GM12878 (cell line): ENCODE measurements around the gene BAZ2B. TPM values are rescaled to one million over a fixed set of nuclear protein-coding genes. Genes with fewer than 3 reads are reported as not detected.

Source experiments
- ATAC-seq: fragments of 200-7000 bp; cut with Tn5 transposase; 3 replicates; pipeline ENCODE4 v1.9.1; 2020; ENCODE audit warnings: mild to moderate bottlenecking, moderate library complexity
- BruUV-seq: library from RNA; stranded (reverse); fragments of 400-500 nt; replicated peaks from 2 replicates; lab custom pipeline; 2021; lab: Mats Ljungman, UMichigan
- CTCF ChIA-PET: fragments of 300-600 bp; sonication (Branson Sonifier 250); formaldehyde crosslinking; extraction: SDS; loops from one replicate; lab custom pipeline; 2021; ENCODE audit warnings: inconsistent platforms; lab: Yijun Ruan, JAX
- POLR2A ChIA-PET: fragments of 350-600 bp; formaldehyde crosslinking; extraction: SDS; loops from one replicate; lab custom pipeline; 2021; ENCODE audit warnings: inconsistent platforms; lab: Charles Lee
- RAD21 ChIA-PET: fragments of 300-600 bp; sonication (Branson Sonifier 250); formaldehyde crosslinking; loops from one replicate; lab custom pipeline; 2023; ENCODE audit warnings: antibody characterized with exemption; ENCODE audit not compliant: unreplicated experiment; lab: Charles Lee
- SMC1A ChIA-PET: fragments of 300-600 bp; sonication (Branson Sonifier 250); formaldehyde crosslinking; loops from one replicate; lab custom pipeline; 2023; ENCODE audit not compliant: unreplicated experiment, uncharacterized antibody; lab: Charles Lee
- DNase-seq: peaks from one replicate; pipeline ENCODE4 v3.0.0-alpha.2; 2011; ENCODE audit warnings: low read depth, low spot score
- FAIRE-seq: peaks from 3 replicates; lab custom pipeline; 2011; peaks lifted over from hg19 to GRCh38; lab: Jason Lieb, UNC
- H2AFZ ChIP-seq: 2 replicates; pipeline ENCODE4 v1.6.0; 2011; ENCODE audit warnings: low read depth, low read length, control low read depth; ENCODE audit not compliant: control insufficient read depth
- H3K27ac ChIP-seq: 2 replicates; pipeline ENCODE4 v1.5.1; 2011; ENCODE audit warnings: control low read depth; ENCODE audit not compliant: control insufficient read depth, insufficient read depth
- H3K27me3 ChIP-seq, 2 experiments: replicated peaks in 1 of 2; 2 replicates each; pipeline versions ENCODE4 v1.6.0 to v1.6.1; 2011; ENCODE audit warnings: low read length in 1 of 2; ENCODE audit not compliant: control insufficient read depth in 2 of 2, insufficient read depth in 2 of 2
- H3K36me3 ChIP-seq, 2 experiments: 2 replicates each; pipeline ENCODE4 v1.5.1; 2011; ENCODE audit warnings: low read length in 1 of 2; ENCODE audit not compliant: control insufficient read depth in 2 of 2, insufficient read depth in 2 of 2
- H3K4me1 ChIP-seq: 2 replicates; pipeline ENCODE4 v1.6.1; 2011; ENCODE audit warnings: mild to moderate bottlenecking, low read length, moderate library complexity, mixed read lengths; ENCODE audit not compliant: control insufficient read depth, insufficient read depth
- H3K4me2 ChIP-seq: 2 replicates; pipeline ENCODE4 v1.6.0; 2011; ENCODE audit warnings: control low read depth; ENCODE audit not compliant: control insufficient read depth, insufficient read depth
- H3K4me3 ChIP-seq: fragments of 200-600 bp; sonication (generic); 2 replicates; pipeline ENCODE4 v1.5.1; 2016
- H3K79me2 ChIP-seq: 2 replicates; pipeline ENCODE4 v1.6.0; 2011; ENCODE audit warnings: low read length; ENCODE audit not compliant: control insufficient read depth, insufficient read depth
- H3K9ac ChIP-seq: 2 replicates; pipeline ENCODE4 v1.8.0; 2011; ENCODE audit warnings: low read length, control low read depth, mixed read lengths; ENCODE audit not compliant: control insufficient read depth, insufficient read depth
- H3K9me3 ChIP-seq: replicated peaks from 3 replicates; pipeline ENCODE4 v1.5.1; 2011; ENCODE audit warnings: mild to moderate bottlenecking, low read length; ENCODE audit not compliant: control insufficient read depth, insufficient read depth
- H4K20me1 ChIP-seq: 2 replicates; pipeline ENCODE4 v1.6.0; 2011; ENCODE audit not compliant: control insufficient read depth, insufficient read depth
- CREB1 ChIP-seq: IDR thresholded peaks from 2 replicates; pipeline ENCODE4 v1.6.1; 2012; ENCODE audit warnings: low read depth, mild to moderate bottlenecking, inconsistent platforms
- NFYB ChIP-seq: IDR thresholded peaks from 2 replicates; pipeline ENCODE4 v1.6.1; 2011; ENCODE audit warnings: low read depth, mild to moderate bottlenecking, low read length, improper control_type of control experiment, moderate library complexity; ENCODE audit not compliant: insufficient read depth
- RAD21 ChIP-seq: IDR thresholded peaks from 2 replicates; pipeline ENCODE4 v1.6.1; 2011; ENCODE audit warnings: mild to moderate bottlenecking, low read depth, low read length, moderate library complexity; ENCODE audit not compliant: insufficient read depth
- SIX5 ChIP-seq: IDR thresholded peaks from 2 replicates; pipeline ENCODE4 v1.6.1; 2011; ENCODE audit warnings: mild to moderate bottlenecking, low read depth, low read length, moderate library complexity; ENCODE audit not compliant: severe bottlenecking
- in situ Hi-C: fragments of 300-500 bp; cut with MboI; formaldehyde crosslinking; loops from 9 replicates; pipeline ENCODE4 v1.14.3; 2018; ENCODE audit warnings: mixed read lengths
- intact Hi-C: fragments of 100-400 bp; cut with micrococcal nuclease; formaldehyde crosslinking; loops from one replicate; pipeline ENCODE4 v1.14.2; 2022; ENCODE audit not compliant: unreplicated experiment
- polyA plus RNA-seq, 11 experiments: library from polyadenylated mRNA; depleted of rRNA in 4 of 11; unstranded in 6 of 11; stranded (reverse) in 5 of 11; fragments of >200 nt; fragmentation: Nextera tagmentation in 4 of 11; fragmentation: Illumina TruSeq in 1 of 11; extraction: Ambion mirVana in 4 of 11; extraction: Trizol in 1 of 11; gene quantifications; 1 replicate in 1 of 11; 2 replicates in 10 of 11; pipeline versions ENCODE4 v1.2.1 to v1.2.3, GENCODE V29; 2011 to 2016; ENCODE audit warnings: inconsistent platforms in 2 of 11, missing spikeins in 2 of 11, low read depth in 1 of 11
- total RNA-seq, 4 experiments: library from RNA; depleted of rRNA in 3 of 4; stranded (reverse); fragments of >200 nt in 3 of 4; fragmentation: Illumina TruSeq in 1 of 4; extraction: Trizol in 1 of 4; gene quantifications; 2 replicates each; pipeline versions ENCODE4 v1.2.1 to v1.2.3, GENCODE V29; 2013 to 2021
- TF ChIP-seq, protein P1 (sequence below): fragments of 450-650 bp; formaldehyde crosslinking; IDR thresholded peaks from 2 replicates; pipeline ENCODE4 v1.4.0; 2022; ENCODE audit warnings: mild to moderate bottlenecking, moderate library complexity

Gene BAZ2B
- total and polyA plus RNA-seq, 10 of the 15 experiments (the other 5 are each of a cell fraction or from before 2014, with no cell fraction given): 8.8 to 49.7 (median 24.7) TPM

DNA sequence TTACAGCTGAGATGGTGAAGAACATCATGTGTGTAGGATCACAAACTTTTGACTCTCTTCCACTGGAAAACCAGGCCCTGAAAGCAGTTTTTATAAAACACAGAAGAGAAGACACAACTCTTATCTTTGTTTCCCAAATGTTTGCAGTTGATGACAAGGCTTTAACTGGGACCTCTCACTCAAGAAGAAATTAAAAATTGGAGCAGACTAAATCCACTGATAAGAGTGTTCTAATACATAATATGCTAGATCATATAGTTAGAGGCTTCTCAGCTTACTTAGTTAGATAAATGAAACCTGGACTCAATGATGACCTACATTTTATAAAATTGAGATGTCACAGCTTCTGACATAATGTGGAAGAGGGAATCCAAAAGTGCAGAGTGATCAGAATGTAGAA lies 171.6 kb downstream of the BAZ2B start:
- TF ChIP-seq NFYB (no peak), RAD21 (no peak), CREB1 (no peak), SIX5 (no peak)
- TF ChIP-seq, protein P1, sequence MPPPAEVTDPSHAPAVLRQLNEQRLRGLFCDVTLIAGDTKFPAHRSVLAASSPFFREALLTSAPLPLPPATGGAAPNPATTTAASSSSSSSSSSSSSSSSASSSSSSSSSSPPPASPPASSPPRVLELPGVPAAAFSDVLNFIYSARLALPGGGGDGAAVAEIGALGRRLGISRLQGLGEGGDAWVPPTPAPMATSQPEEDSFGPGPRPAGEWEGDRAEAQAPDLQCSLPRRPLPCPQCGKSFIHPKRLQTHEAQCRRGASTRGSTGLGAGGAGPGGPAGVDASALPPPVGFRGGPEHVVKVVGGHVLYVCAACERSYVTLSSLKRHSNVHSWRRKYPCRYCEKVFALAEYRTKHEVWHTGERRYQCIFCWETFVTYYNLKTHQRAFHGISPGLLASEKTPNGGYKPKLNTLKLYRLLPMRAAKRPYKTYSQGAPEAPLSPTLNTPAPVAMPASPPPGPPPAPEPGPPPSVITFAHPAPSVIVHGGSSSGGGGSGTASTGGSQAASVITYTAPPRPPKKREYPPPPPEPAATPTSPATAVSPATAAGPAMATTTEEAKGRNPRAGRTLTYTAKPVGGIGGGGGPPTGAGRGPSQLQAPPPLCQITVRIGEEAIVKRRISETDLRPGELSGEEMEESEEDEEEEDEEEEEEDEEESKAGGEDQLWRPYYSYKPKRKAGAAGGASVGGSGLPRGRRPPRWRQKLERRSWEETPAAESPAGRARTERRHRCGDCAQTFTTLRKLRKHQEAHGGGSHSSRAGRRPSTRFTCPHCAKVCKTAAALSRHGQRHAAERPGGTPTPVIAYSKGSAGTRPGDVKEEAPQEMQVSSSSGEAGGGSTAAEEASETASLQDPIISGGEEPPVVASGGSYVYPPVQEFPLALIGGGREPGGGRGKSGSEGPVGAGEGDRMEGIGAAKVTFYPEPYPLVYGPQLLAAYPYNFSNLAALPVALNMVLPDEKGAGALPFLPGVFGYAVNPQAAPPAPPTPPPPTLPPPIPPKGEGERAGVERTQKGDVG (CRISPR knock-in tag): no peak
- TF ChIP-seq, all 136 proteins: peak for 0
- no peak for ATAC-seq
- no peak for FAIRE-seq
- Histone ChIP-seq H3K79me2 (no peaks in the 10 kb centered on the region), H3K9ac (no peak overlapping the region), H3K4me2 (no peak overlapping the region), H3K27ac (no peak overlapping the region), H3K9me3 (no peaks in the 10 kb centered on the region), H4K20me1 (no peaks in the 10 kb centered on the region), H3K4me3 (no peak overlapping the region), H3K4me1 (no peaks in the 10 kb centered on the region), H3K36me3 (0 out of 4 replicates have a peak, but pooled peaks cover 0 to 12% of the 10 kb centered on the region in 2 experiments), H3K27me3 (no peaks in the 10 kb centered on the region), H2AFZ (no peak overlapping the region)
- BruUV-seq: no TSS peak
- ChIA-PET POLR2A (no interaction called here), RAD21 (no interaction called here), SMC1A (interaction anchor here (1.0 to 2.2 kb wide), 5 partner anchors 10 to 25 kb away, joined by 3 to 8 read pairs (median 4); no protein-coding TSS in a partner anchor), CTCF (interaction anchor here (1.1 to 1.6 kb wide), 5 partner anchors 11 to 302 kb away, joined by 3 read pairs; no protein-coding TSS in a partner anchor)
- no peak for DNase-seq
- intact Hi-C loops (no loop called here), in situ Hi-C loops (no loop called here)
